Cerebellar nuclear complex (tissue), 1 donor: ENCODE measurements around the gene FOXF2.
"Not testable (repeated sequence)": the region's sequence is repeated elsewhere in the genome, so short reads cannot be mapped to it uniquely, and the experiment has no call there.

Source experiments
- DNase-seq, 2 experiments: peaks; one replicate each; lab custom pipeline; 2025; lab: John Stamatoyannopoulos, UW

FOXF2 gene

DNA sequence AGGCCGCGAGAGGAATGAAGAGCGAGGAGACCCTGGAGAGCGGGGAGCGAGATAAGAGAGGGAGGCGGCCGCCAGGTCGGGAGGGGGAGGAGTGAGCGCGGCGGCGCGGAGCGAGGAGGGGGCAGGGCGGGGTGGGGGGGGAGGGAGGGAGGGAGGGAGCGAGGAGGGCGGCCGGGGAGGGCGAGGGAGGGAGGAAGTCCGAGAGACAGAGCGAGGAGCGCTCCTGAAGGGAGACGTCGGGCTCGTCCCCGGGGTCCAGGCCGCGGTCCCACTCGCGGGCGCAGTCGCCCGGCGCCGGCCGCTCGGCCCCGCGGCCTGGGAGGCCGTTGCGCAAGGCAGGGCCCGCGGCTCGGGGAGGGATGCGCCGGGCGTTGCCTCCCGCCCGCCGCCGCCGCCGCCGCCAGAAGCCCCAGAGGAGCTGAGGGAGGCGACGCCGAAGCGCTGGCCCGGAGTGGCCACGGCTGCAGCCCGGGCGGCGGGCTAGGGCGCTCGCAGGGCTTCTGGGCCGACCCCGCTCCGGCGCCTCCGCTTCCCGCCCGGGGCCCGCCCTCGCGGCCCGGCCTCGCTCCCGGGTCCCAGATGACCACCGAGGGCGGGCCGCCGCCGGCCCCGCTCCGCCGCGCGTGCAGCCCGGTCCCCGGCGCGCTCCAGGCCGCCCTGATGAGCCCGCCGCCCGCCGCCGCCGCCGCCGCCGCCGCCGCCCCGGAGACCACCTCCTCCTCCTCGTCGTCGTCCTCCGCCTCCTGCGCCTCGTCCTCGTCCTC is at the start of gene FOXF2:
FOXF2 (plus strand) TSS at position 208 of the 764 bp plus-strand sequence; CDS start at position 580, 372 bp downstream.
- DNase-seq = no peak

DNA sequence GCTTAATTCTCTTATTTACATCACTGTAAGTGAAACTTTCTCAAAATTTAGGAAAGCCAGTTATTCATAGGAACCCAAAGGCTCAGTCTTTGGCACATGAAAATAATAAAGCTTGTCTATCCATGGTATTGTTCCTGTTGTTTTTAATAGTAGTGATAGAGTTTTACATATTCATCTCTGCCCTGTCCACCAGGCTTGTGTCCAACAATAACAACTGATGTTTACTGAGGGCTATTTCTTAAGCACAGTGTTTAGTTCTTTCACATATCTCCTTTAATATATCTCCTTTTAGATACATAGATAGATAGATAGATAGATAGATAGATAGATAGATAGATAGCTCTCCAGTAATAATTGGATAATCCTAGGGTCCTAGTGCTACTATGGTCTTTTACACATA is 43.3 kb upstream of the FOXF2 start:
- DNase-seq = no peak

- DNase-seq = no peak
Observed at GRCh38 chr6:1346558-1347091, 42.8 kb upstream of the FOXF2 start.

DNA sequence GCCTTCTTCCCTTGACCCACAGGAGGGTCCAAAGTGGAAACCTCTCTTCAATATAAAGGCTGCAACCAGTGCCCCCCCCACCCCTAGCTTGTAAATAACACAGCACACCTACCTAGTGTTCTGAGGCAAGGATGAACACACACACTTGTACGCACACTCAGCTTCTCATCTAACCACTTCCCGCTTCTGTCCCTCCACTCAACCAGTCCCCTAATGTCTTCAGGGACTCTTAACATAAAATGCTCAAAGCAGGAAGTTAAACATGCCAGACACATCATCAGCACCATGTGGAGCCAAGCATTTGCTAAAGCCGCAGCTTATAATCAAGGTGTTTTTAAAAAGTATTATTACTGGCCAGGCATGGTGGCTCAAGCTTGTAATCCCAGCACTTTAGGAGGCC is 42.2 kb upstream of the FOXF2 start:
- DNase-seq = no peak

DNA sequence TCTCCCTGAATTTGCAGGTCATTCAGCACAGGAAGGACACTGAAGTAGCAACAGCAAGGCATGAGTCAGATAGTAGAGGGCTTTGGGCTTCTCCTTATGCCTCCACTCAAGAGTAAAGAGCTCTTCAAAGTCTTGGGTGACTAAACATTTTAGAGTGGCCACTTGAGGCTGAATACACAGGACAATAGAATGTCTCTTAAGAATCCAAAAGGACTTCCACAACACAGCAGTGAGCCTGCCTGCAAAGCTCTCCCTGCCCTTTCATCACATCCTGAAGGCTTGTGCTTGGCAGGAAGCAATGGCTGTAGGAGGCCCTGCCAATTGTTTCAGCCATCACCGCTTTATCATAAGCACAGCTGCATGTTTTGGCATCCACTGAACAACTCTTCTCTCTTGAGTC is 40.7 kb upstream of the FOXF2 start:
- DNase-seq = no peak

DNA sequence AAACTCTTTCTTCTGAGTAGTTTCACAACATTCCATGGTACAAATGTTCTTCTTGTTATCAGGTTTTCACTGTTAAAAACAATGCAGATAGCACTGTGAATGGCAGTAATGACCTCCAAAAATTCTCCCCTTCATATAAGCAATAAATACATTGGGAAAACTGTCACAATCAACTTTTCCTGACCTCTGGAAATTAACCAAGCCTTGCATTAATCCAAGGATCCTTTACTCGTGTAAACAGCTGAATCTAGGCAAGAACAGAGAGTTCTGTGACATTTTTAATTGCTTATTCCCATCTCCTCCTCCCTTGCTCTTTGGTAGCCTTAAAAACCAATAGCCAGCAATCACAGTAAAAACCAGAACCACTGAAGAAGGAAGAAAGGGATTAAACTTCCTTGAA is 39.7 kb upstream of the FOXF2 start:
- DNase-seq = no peak

DNA sequence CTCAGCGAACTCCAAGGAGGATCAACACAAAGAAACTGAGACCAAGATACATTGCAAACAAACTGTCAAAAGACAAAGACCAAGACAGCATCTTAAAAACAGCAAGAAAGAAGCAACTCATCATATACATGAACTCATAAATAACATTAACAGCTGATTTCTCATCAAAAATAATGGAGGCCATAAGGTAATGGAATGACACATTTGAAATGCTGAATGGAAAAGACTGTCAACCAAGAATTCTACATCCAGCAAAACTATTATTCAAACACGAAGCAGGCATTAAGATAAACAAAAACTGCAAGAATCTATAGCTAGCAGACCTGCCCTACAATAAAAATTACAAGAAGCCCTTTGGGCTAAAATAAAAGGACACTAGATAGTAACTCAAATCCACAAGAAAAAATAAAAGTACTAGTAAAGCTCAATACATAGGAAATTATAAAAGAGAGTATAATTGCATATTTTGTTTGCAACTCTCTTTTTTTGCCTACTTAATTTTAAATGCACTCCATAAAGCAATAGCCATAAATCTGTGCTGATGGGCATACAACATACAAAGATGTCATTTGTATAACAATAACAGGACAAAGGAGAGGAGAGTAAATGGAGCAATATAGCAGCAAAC is 37.9 kb upstream of the FOXF2 start:
- no peak for DNase-seq

DNA sequence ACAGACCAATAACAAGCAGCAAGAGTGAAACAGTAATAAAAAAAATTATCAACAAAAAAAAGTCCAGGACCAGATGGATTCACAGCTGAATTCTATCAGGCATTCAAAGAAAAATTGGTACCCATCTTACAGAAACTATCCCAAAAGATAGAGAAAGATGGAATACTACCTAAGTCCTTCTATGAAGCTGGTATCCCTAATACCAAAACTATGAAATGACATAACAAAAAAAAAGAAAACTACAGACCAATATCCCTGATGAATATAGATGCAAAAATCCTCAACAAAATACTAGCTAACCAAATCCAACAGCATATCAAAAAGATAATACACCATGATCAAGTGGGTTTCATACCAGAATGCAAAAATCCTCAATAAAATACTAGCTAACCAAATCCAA is 34.3 kb upstream of the FOXF2 start:
- DNase-seq = not testable (repeated sequence)

- not testable (repeated sequence) for DNase-seq
Observed at GRCh38 chr6:1361717-1362116, 27.7 kb upstream of the FOXF2 start.

DNA sequence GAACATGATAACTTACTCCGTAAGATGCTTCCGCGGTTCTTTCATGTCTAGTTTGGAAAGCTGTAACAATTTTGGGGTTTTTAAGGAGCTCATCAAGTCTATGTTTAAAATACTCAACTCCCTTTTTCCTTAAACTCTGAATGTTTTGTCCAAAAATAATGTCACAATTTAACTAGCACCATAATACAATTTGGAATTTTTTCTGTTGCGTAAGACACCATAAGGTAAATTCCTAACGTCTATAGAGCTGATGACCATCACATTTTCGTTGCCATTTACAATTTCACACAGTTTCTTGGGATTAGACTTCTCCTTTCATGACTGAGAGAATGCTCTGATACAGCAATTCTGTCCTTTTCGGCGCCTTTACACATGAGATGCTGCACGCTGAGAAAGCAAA is 26.7 kb upstream of the FOXF2 start:
- DNase-seq = no peak

DNA sequence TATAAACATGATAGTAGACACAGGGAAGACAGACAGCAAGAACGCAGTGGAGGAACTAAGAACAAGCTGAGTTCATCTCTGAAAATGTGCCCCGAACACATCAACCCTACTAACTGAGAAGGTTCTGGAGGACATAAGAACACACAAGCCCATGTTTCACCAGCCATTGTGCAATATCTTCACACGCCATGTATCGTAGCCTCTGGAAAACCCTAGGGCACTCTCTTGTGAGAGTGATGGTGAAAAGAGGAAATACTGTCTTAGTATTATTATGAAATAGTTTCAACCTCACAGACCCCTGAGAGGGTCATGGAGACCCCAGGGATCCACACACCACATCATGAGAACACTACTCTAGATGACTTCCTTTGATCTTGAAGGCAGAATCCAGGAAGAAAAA is 26.1 kb upstream of the FOXF2 start:
- no peak for DNase-seq

- no peak for DNase-seq
Observed at GRCh38 chr6:1363729-1364572, 25.4 kb upstream of the FOXF2 start.

GRCh38 chr6:1364791-1365190 is 24.6 kb upstream of the FOXF2 start:
- no peak for DNase-seq

DNA sequence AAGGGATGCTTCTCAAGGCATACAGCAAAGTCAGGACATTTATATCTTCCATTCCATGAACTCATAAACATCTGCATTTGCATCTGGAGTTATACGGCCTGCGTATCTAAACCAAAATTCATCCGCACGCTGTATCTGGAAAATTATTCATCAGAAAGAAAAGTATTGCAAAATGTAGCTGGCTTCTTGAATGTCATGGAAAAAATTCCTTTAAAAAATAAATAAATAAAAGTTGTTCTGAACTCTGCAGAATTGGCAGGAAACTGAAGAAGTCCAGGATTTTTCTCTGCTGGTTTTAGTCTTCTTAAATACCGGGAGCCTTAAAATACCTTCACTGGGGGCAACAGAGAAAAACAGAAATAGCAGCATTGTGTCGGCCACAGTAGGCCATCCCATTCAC is 23.7 kb upstream of the FOXF2 start:
- DNase-seq = no peak

DNA sequence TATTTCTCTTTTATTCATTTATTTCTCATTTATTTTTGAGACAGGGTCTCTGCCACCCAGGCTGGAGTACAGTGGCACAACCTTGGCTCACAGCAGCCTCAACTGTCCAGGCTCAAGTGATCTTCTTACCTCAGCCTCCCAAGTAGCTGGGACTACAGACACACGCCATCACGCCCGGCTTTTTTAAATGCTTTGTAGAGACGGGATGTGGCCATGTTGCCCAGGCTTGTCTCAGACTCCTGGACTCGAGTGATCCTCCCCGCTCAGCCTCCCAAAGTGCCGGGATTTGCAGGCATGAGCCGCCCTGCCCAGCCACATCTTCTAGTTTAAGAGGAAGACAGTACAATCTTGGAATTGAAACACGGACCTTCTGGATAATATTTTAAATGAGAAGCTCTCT is 21.6 kb upstream of the FOXF2 start:
- DNase-seq = no peak

- no peak for DNase-seq
Observed at GRCh38 chr6:1368940-1369339, 20.4 kb upstream of the FOXF2 start.

- DNase-seq = not testable (repeated sequence)
Observed at GRCh38 chr6:1369695-1370094, 19.7 kb upstream of the FOXF2 start.

- no peak for DNase-seq
Observed at GRCh38 chr6:1371933-1372332, 17.4 kb upstream of the FOXF2 start.

DNA sequence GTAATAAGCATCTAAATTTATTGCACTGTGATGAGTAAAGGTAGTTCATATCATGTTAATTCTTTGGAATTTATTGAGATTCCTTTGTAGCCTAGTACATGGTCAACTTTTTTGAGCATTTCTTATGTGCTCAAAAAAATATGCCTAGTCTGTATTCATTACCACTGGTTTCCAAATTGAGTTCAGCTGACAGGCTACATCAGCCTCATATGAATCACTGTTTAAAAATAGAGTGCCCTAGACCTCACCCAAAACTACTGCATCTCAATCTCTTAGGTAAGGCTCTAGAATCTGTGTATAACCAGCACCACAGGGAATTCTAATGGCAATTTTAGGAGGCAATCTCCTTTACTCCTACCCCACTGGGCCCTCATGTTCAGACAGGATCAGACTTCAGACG is 16.7 kb upstream of the FOXF2 start:
- no peak for DNase-seq

DNA sequence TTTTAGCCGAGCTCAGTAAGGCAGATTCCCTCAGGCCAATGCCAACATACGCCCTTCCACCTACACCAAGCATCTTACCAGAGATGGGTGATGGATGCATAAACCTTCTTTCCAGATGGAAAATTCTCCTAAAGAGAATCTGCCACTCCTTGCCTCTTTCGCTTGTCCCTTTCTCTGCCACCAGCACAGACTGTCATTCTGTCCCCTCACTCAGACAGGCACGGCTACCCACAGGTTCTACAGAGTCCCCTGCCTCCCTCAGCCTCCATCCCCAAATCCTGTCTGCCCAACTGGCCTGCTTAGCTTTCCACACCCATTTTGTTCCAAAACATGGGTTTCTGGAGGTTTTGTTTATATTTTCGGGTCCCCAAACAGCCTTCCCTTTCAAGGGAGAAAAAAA is 12.7 kb upstream of the FOXF2 start:
- no peak for DNase-seq

DNA sequence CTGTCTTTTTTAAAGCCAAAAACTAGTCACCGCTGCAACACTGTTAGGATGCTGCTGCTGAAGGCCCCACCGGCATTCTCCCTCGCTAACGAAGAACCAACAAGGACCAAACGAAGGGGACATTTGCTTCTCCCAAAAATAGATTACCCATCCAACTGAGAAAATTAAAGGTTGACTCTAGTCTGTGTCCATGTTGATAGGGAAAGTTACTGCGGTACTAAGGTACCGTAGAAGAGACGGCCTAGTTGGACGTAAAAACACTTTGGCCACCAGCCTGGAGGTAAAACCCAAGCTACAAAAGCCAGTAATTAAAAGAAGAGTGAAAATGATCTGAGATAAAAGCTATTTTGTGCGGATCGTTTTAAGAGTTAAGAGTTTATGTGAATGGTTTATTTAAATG is 11.8 kb upstream of the FOXF2 start:
- no peak for DNase-seq
